Chondrocyte (in vitro differentiated cells): ENCODE results near the gene LNX1. TPM values are rescaled to one million over a fixed set of nuclear protein-coding genes. Genes with fewer than 3 reads are reported as not detected.

Source experiments
- DNase-seq: peaks from one replicate; pipeline ENCODE4 v3.0.0; 2021; ENCODE audit warnings: mixed read lengths, low spot score
- H3K27ac Mint-ChIP-seq: one replicate; pipeline ENCODE4 v1.8.0; 2021; ENCODE audit warnings: mild to moderate bottlenecking, moderate library complexity, mixed read lengths; ENCODE audit not compliant: unreplicated experiment
- H3K27me3 Mint-ChIP-seq: 2 replicates; pipeline ENCODE4 v1.8.0; 2021; ENCODE audit warnings: low read depth, mixed read lengths
- H3K36me3 Mint-ChIP-seq: 2 replicates; pipeline ENCODE4 v1.8.0; 2021; ENCODE audit warnings: low read depth, mixed read lengths
- H3K4me1 Mint-ChIP-seq: 2 replicates; pipeline ENCODE4 v1.8.0; 2021; ENCODE audit warnings: low read depth, mild to moderate bottlenecking, mixed read lengths
- H3K4me3 Mint-ChIP-seq: one replicate; pipeline ENCODE4 v1.8.0; 2021; ENCODE audit warnings: mild to moderate bottlenecking, moderate library complexity, mixed read lengths; ENCODE audit not compliant: unreplicated experiment
- H3K9me3 Mint-ChIP-seq: 2 replicates; pipeline ENCODE4 v1.8.0; 2021; ENCODE audit warnings: low read depth, mixed read lengths
- CTCF ChIP-seq: fragments of 200-600 bp; sonication (generic); IDR thresholded peaks from 2 replicates; pipeline ENCODE4 v1.5.0; 2021; ENCODE audit warnings: antibody characterized with exemption, mild to moderate bottlenecking, moderate library complexity
- total RNA-seq: library from RNA; stranded (reverse); gene quantifications from 3 replicates; pipeline ENCODE4 v1.2.1, GENCODE V29; 2021

Gene LNX1
- total RNA-seq, 1 donor from 2014 or later = 1.8 TPM

GRCh38 chr4:53450773-53451172, 140.5 kb downstream of the LNX1 start:
- Mint-ChIP-seq H3K4me1 (peaks cover 10% of the 10 kb centered on the region), H3K27ac (no peak overlapping the region), H3K36me3 (peaks cover 26% of the 10 kb centered on the region), H3K4me3 (no peak overlapping the region), H3K9me3 (peaks cover 2% of the 10 kb centered on the region), H3K27me3 (no peaks in the 10 kb centered on the region)
- no peak for DNase-seq
- TF ChIP-seq CTCF = no peak

- H3K4me1 Mint-ChIP-seq = no peaks in the 10 kb centered on the region
- TF ChIP-seq CTCF = no peak
- H3K4me3 Mint-ChIP-seq = no peak overlapping the region
- H3K36me3 Mint-ChIP-seq = peaks cover 25% of the 10 kb centered on the region
- H3K27me3 Mint-ChIP-seq = no peaks in the 10 kb centered on the region
- H3K27ac Mint-ChIP-seq = peak overlapping the region; percentile 18
- no peak for DNase-seq
- no peaks in the 10 kb centered on the region for H3K9me3 Mint-ChIP-seq
These were observed 146.3 kb downstream of the LNX1 start for GRCh38 chr4:53444954-53445353.

- DNase-seq = no peak
- Mint-ChIP-seq H3K27me3 (no peaks in the 10 kb centered on the region), H3K9me3 (no peaks in the 10 kb centered on the region), H3K4me1 (no peaks in the 10 kb centered on the region), H3K36me3 (peaks cover 26% of the 10 kb centered on the region), H3K27ac (no peak overlapping the region), H3K4me3 (no peak overlapping the region)
- TF ChIP-seq CTCF = no peak
These were observed 149.7 kb downstream of the LNX1 start for GRCh38 chr4:53441564-53441963.

- Mint-ChIP-seq H3K4me3 (no peak overlapping the region), H3K4me1 (peaks cover 3% of the 10 kb centered on the region), H3K27ac (no peak overlapping the region), H3K9me3 (no peaks in the 10 kb centered on the region), H3K27me3 (no peaks in the 10 kb centered on the region), H3K36me3 (peaks cover 8% of the 10 kb centered on the region)
- no peak for DNase-seq
- TF ChIP-seq CTCF = no peak
These were observed 155.0 kb downstream of the LNX1 start for GRCh38 chr4:53436251-53436650.

GRCh38 chr4:53432528-53433424, 158.5 kb downstream of the LNX1 start:
- no peaks in the 10 kb centered on the region for H3K9me3 Mint-ChIP-seq
- peaks cover 3% of the 10 kb centered on the region for H3K4me1 Mint-ChIP-seq
- H3K4me3 Mint-ChIP-seq = no peak overlapping the region
- peaks cover 24% of the 10 kb centered on the region for H3K36me3 Mint-ChIP-seq
- no peak for TF ChIP-seq CTCF
- no peaks in the 10 kb centered on the region for H3K27me3 Mint-ChIP-seq
- H3K27ac Mint-ChIP-seq = no peak overlapping the region
- DNase-seq = no peak
